Stimulated activated CD4-positive, alpha-beta T cell treated with anti-CD3 and anti-CD28 coated beads, Interleukin-1b, Interleukin-23, amount 100 ng/mL, for 24 hours (primary cell): ENCODE measurements around the gene SCAF1.

Source experiments
- DNase-seq, 4 experiments: peaks; one replicate each; pipeline ENCODE4 v3.0.0-alpha.2; 2020; ENCODE audit warnings: low read depth in 4 of 4, low spot score in 1 of 4

SCAF1 gene

GRCh38 chr19:49684251-49684982, 42.4 kb downstream of the SCAF1 start:
- no peak for DNase-seq

- no peak for DNase-seq
Observed at GRCh38 chr19:49684983-49685553, 43.1 kb downstream of the SCAF1 start.

DNA sequence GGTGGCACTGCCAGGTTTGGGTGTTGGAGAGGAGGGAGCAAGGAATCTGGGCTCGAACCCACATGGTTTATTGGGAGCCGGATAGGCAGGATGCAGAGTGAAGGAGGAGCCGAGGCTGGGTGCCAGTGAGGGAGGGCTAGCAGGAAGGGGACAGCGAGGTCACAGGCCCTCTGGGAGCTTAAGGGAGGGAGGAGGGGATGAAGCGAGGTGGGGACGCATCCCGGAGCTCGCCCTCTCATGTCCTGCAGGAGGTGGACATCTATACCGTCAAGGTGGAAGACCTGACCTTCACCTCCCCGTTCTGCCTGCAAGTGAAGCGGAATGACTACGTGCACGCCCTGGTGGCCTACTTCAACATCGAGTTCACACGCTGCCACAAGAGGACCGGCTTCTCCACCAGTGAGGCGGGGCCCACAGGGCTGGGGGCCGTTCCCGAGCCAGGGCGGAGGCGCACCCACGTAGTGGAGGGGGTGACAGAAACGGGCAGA, 43.9 kb downstream of the SCAF1 start:
- no peak for DNase-seq

DNA sequence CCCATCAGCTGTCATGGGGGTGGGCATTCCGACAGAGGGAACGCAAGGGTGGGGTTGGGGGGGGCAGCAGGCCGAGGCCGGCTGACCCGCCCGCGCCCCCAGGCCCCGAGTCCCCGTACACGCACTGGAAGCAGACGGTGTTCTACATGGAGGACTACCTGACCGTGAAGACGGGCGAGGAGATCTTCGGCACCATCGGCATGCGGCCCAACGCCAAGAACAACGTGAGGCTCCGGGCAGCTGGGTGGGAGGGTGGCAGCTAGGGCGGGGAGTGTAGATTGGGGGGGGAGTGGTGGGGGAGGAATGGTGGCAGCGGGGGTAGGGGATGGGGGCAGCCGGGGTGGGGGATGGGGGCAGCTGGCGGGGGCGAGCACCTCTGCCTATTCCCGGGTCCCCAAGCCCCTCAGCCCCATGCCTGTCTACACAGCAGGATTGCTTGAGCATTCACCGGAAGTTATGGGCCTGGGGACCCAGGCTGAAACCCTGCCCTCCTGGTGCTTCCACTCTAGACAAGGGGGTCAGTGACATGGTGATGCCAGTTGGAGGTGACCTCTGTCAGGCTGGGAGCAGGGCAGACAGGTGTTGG, 44.6 kb downstream of the SCAF1 start:
- no peak for DNase-seq

- DNase-seq = no peak
Observed at GRCh38 chr19:49687150-49687549, 45.1 kb downstream of the SCAF1 start.

DNA sequence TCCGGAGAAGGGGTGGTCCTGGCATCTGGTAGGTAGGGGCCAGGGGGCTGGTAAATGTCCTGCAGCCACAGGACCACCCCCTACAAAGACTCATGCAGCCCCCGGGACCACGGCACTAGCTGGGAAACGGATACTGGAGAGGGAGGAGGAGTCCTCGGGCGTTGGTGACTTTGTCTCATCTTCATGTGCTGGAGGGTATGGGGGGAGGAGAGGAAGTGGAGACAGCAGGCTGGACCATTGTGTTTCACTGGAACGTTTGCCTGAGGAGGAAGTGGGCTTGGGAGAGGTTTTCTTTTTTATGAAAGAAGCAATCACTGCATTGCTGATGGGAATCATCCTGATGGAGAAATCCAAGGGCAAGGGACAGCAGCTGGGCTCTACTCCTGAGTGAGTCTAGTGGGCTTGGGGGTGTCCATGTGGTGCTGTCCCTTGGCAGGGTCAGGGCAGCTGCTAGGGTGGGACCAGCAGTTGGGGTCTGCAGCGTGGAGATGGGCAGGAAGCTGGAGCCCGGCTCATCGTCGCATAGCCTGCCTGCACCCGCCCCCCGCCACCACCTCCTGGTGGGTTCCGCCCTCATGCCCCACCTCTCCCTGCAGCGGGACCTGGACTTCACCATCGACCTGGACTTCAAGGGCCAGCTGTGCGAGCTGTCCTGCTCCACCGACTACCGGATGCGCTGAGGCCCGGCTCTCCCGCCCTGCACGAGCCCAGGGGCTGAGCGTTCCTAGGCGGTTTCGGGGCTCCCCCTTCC, 45.7 kb downstream of the SCAF1 start:
- DNase-seq = no peak

DNA sequence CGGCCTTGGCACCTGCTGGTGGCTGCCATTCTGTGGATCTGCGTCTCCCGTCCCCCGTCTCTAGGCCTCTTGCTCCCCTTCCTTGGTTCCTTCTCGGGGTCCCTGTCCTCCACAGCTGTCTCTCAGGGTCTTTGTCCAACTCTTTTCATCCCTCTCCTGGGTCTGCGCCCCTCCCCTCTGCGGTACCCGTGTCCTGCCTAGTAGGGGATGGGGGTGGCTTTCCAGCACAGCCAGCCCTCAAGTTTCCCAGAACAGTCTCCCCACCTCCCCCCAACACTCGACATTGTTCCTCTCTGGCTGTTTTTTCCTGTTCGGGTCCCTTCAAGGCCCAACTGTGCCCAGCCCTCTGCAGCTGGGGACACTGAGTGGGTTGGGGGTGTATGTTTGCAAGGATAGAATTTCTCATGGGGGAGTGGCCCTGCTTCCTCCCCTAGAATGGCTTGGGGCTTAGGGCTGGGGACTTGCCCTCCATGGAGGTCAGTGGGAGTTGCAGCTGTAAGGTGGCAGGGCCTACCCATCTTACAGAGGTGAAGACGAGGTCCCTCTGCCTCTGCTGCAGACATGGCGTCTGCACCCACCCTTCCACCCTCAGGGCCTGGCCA, 46.6 kb downstream of the SCAF1 start:
- no peak for DNase-seq

DNA sequence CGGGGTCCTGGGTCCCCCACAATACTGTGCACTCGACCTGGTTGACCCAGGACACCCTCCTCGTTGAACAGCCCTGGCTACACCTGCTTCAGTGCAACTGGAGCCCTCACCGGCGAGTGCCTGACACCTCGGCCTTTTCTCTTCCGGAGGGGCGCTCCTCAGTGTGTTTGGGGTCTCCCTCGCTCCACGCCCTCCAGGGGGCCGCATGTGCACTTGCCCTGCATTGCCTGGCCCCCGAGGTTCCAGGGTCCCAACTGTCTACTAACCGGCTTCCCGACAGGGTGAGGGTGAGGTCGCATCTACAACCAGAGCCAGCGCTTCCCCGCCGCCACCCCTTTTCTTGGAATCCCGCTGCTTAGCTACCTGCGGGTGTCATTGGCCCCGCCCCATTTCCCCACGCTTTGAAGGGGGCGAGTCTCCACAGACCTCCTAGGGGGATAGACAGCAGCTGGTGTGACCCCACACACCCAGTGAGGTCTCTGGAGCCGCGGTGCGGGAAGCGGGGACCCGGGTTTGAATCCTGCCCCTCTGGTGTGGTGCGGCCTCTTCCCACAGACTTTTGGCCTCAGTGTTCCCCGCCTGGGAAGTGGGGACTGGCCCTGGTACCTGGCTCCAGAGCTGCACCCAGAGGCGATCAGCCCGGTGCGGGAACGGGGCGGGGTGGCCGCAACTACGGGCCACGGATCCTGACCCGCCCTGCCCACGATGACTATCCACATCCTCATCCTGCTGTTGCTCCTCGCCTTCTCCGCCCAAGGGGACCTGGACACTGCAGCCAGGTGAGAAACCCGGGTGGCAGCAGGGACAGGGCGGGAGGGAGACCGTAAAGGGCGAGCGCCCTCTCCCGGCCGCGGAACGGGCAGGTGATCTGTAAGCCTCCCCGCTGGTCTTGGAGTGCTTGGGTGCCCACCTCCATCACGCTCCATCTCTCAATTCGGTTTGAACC, 47.4 kb downstream of the SCAF1 start, which contains the start of gene ADM5:
ADM5 (plus strand) TSS at position 462 of the 946 bp plus-strand sequence; CDS start at position 706, 244 bp downstream.
- no peak for DNase-seq

- no peak for DNase-seq
Observed at GRCh38 chr19:49690079-49690655, 48.2 kb downstream of the SCAF1 start.

DNA sequence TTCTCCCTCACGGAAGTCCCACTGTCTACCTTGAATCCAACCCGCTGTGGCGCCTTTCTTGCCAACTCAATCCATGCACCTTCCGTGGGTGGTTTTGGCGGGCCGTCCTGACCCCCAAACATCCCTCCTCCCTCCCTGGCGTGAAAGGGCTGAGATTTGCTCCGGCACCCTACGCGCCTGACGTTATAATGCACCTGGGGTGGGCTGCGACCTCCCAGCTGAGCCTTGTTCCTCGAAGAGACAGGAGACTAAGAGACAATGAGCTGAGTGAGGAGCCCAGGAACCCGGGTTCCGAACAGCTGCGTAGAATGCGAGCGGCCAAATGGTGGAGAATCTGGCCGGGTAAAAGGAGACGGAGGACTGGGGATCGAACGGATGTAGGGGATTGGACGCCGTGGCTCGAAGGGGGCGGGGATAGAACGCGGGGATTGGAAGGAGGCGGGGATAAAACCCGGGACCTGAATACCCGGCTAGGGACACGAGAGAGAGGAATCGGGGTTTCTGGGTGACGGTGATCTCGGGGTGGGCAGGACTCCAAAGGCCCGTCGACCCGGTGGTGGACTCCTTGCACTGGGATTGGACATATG, 48.7 kb downstream of the SCAF1 start, which contains the start of gene CPT1C:
CPT1C (plus strand) TSS at position 461 of the 587 bp plus-strand sequence. CDS start 1,137 bp downstream, outside the sequence.
- DNase-seq = peak in 3 of 4 experiments; percentile 34 to 55 (median 46)

- peak in 1 of 4 experiments; percentile 40 for DNase-seq
Observed at GRCh38 chr19:49691243-49692146, 49.5 kb downstream of the SCAF1 start.

GRCh38 chr19:49692147-49692506, 50.1 kb downstream of the SCAF1 start:
- no peak for DNase-seq

- no peak for DNase-seq
Observed at GRCh38 chr19:49696115-49696514, 54.1 kb downstream of the SCAF1 start.

- DNase-seq = no peak
Observed at GRCh38 chr19:49696865-49697264, 54.9 kb downstream of the SCAF1 start.

- DNase-seq = no peak
Observed at GRCh38 chr19:49699364-49699763, 57.4 kb downstream of the SCAF1 start.

DNA sequence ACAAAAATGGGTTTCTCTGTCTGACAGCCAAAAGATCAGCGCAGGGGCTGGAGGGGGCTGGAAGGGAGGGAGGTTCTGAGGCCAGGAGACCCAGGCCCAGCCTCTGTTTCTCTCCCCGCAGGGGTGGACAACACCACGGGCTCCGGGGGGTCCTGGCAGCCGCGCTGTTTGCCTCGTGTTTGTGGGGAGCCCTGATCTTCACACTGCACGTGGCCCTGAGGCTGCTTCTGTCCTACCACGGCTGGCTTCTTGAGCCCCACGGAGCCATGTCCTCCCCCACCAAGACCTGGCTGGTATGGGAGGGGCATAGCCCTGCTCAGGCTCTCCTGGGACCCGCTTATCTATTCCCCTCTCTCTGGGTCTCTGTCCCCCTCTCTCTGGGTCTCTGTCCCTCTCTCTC, 58.6 kb downstream of the SCAF1 start:
- no peak for DNase-seq

- no peak for DNase-seq
Observed at GRCh38 chr19:49701271-49701786, 59.3 kb downstream of the SCAF1 start.
